T-helper 1 cell treated with Interleukin-12 subunit alpha and Interleukin-12 subunit beta and Interleukin-4 antibody, amounts not matched to agents 30 μg/mL and 1 μg/mL, for 36 hours (primary cell): ENCODE measurements around the gene ACAT2.
"Not testable (repeated sequence)": the region's sequence is repeated elsewhere in the genome, so short reads cannot be mapped to it uniquely, and the experiment has no call there.

Source experiments
- H3K27ac Mint-ChIP-seq: one replicate; pipeline ENCODE4 v1.8.0; 2021; ENCODE audit warnings: mild to moderate bottlenecking, mixed read lengths
- H3K27me3 Mint-ChIP-seq: one replicate; pipeline ENCODE4 v1.8.0; 2021; ENCODE audit warnings: low read depth, mixed read lengths
- H3K36me3 Mint-ChIP-seq: one replicate; pipeline ENCODE4 v1.8.0; 2021; ENCODE audit warnings: low read depth, mixed read lengths
- H3K4me1 Mint-ChIP-seq: one replicate; pipeline ENCODE4 v1.8.0; 2021; ENCODE audit warnings: low read depth, mixed read lengths
- H3K4me3 Mint-ChIP-seq: one replicate; pipeline ENCODE4 v1.8.0; 2021; ENCODE audit warnings: mild to moderate bottlenecking, moderate library complexity, mixed read lengths
- H3K9me3 Mint-ChIP-seq: one replicate; pipeline ENCODE4 v1.8.0; 2021; ENCODE audit warnings: mixed read lengths

The ACAT2 gene

GRCh38 chr6:159777240-159777904 is 15.5 kb downstream of the ACAT2 start:
- Mint-ChIP-seq H3K9me3 (no peaks in the 10 kb centered on the region), H3K27ac (no peak overlapping the region), H3K27me3 (no peaks in the 10 kb centered on the region), H3K4me3 (no peak overlapping the region), H3K36me3 (peaks cover 63% of the 10 kb centered on the region), H3K4me1 (peaks cover 10% of the 10 kb centered on the region)

DNA sequence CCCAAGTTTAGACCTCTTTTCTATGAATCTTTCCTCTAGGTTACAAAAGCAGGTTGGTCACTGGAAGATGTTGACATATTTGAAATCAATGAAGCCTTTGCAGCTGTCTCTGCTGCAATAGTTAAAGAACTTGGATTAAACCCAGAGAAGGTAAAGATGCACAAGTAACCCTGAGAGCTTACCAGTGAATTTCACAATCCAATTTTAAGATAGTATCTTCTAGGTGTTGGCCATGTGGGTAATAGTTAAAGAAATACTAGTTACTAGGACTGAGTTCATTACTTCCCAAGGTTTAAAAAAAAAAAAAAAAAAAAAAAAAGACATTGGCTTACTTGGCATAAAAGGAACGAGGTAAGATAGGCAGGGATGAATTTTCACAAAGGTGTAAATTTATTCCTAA is 16.3 kb downstream of the ACAT2 start:
- Mint-ChIP-seq H3K27ac (no peak overlapping the region), H3K4me1 (peaks cover 15% of the 10 kb centered on the region), H3K9me3 (no peaks in the 10 kb centered on the region), H3K36me3 (peaks cover 68% of the 10 kb centered on the region), H3K27me3 (no peaks in the 10 kb centered on the region), H3K4me3 (no peak overlapping the region)

- no peaks in the 10 kb centered on the region for H3K27me3 Mint-ChIP-seq
Observed at GRCh38 chr6:159778542-159779103, 16.8 kb downstream of the ACAT2 start.

GRCh38 chr6:159788276-159788675 is 26.4 kb downstream of the ACAT2 start:
- Mint-ChIP-seq H3K4me1 (peaks cover 41% of the 10 kb centered on the region), H3K27ac (peak overlapping the region; percentile 83), H3K9me3 (no peaks in the 10 kb centered on the region), H3K36me3 (peaks cover 54% of the 10 kb centered on the region), H3K27me3 (peaks cover 4% of the 10 kb centered on the region), H3K4me3 (peak overlapping the region; percentile 99)

More at GRCh38 chr6:159778542-159779103, 16.8 kb downstream of the ACAT2 start:
- H3K9me3 Mint-ChIP-seq, result no peaks in the 10 kb centered on the region
- H3K36me3 Mint-ChIP-seq, result peaks cover 64% of the 10 kb centered on the region
- no peak overlapping the region for H3K4me3 Mint-ChIP-seq
- H3K27ac Mint-ChIP-seq, result no peak overlapping the region
- H3K4me1 Mint-ChIP-seq, result peaks cover 15% of the 10 kb centered on the region

- H3K4me3 Mint-ChIP-seq, result peak overlapping the region; percentile 99
- peaks cover 41% of the 10 kb centered on the region for H3K4me1 Mint-ChIP-seq
- H3K9me3 Mint-ChIP-seq, result no peaks in the 10 kb centered on the region
- H3K27me3 Mint-ChIP-seq, result peaks cover 4% of the 10 kb centered on the region
- peak overlapping the region; percentile 83 for H3K27ac Mint-ChIP-seq
- peaks cover 51% of the 10 kb centered on the region for H3K36me3 Mint-ChIP-seq
Observed at GRCh38 chr6:159788753-159789376, 27.0 kb downstream of the ACAT2 start.

- H3K27ac Mint-ChIP-seq, result peak within 1 kb of the TSS; percentile 96
- peaks cover 52% of the 10 kb centered on the region for H3K36me3 Mint-ChIP-seq
- H3K27me3 Mint-ChIP-seq, result peaks cover 4% of the 10 kb centered on the region
- H3K9me3 Mint-ChIP-seq, result no peaks in the 10 kb centered on the region
- H3K4me1 Mint-ChIP-seq, result peaks cover 45% of the 10 kb centered on the region
- peak within 1 kb of the TSS; percentile 99 for H3K4me3 Mint-ChIP-seq
Observed at GRCh38 chr6:159789377-159790148, 27.7 kb downstream of the ACAT2 start, which contains the start of gene TCP1. Gene TCP1, minus strand, starts transcription at chr6:159789602. Its CDS starts 134 bp downstream, at chr6:159789468.

- Mint-ChIP-seq H3K36me3 (peaks cover 48% of the 10 kb centered on the region), H3K27ac (peak within 1 kb of the TSS; percentile 96), H3K9me3 (no peaks in the 10 kb centered on the region), H3K4me3 (peak within 1 kb of the TSS; percentile 99), H3K4me1 (peaks cover 43% of the 10 kb centered on the region), H3K27me3 (peaks cover 4% of the 10 kb centered on the region)
Observed at GRCh38 chr6:159790149-159790955, 28.5 kb downstream of the ACAT2 start, which contains the start of gene MRPL18. Gene MRPL18, plus strand, starts transcription at chr6:159790467. Its CDS starts 121 bp downstream, at chr6:159790588.

DNA sequence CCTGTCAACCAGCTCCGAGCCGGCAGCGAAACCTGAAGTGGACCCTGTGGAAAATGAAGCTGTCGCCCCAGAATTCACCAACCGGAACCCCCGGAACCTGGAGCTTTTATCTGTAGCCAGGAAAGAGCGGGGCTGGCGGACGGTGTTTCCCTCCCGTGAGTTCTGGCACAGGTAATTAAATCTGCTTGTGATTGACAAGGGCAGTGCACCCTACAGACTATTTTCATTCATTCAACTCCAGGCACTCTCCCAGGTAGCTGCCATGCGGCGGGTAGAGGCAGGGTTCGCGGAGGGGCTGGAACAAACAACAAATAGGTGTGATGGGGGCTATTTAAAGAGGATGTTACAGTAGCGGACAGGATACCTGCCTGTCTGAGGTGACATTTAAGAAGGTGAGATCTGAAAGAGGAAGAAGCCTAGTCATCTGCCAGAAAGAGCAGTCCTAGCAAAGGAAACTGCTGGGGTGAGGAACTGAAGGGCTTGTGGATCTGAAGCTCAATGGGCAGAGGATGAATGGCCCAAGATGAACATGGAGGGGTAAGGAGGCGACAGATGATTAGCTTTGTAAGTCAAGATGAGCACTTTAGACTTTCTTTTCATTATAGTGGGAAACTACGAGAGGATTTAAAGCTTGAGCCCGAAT is 29.2 kb downstream of the ACAT2 start:
- Mint-ChIP-seq H3K4me1 (peaks cover 42% of the 10 kb centered on the region), H3K36me3 (peaks cover 44% of the 10 kb centered on the region), H3K27me3 (peaks cover 4% of the 10 kb centered on the region)

DNA sequence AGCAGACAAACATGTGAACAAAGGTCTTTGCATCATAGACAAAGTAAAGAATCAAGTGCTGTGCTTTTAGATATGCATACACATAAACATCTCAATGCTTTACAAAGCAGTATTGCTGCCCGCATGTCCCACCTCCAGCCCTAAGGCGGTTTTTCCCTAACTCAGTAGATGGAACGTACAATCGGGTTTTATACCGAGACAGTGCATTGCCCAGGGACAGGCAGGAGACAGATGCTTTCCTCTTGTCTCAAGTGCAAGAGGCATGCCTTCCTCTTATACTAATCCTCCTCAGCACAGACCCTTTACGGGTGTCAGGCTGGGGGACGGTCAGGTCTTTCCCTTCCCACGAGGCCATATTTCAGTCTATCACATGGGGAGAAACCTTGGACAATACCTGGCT is 33.1 kb downstream of the ACAT2 start:
- peaks cover 26% of the 10 kb centered on the region for H3K4me1 Mint-ChIP-seq
- not testable (repeated sequence) for H3K27me3 Mint-ChIP-seq, H3K27ac Mint-ChIP-seq

More for the DNA sequence above, 29.2 kb downstream of the ACAT2 start:
- Mint-ChIP-seq H3K27ac (peak overlapping the region; percentile 96), H3K9me3 (no peaks in the 10 kb centered on the region), H3K4me3 (peak overlapping the region; percentile 99)

GRCh38 chr6:159797554-159797953 is 35.7 kb downstream of the ACAT2 start:
- H3K4me3 Mint-ChIP-seq, result no peak overlapping the region
- no peaks in the 10 kb centered on the region for H3K9me3 Mint-ChIP-seq
- H3K4me1 Mint-ChIP-seq, result peaks cover 13% of the 10 kb centered on the region
- no peaks in the 10 kb centered on the region for H3K27me3 Mint-ChIP-seq
- no peak overlapping the region for H3K27ac Mint-ChIP-seq
- peaks cover 33% of the 10 kb centered on the region for H3K36me3 Mint-ChIP-seq

More for the DNA sequence above, 33.1 kb downstream of the ACAT2 start:
- H3K36me3 Mint-ChIP-seq, result peaks cover 46% of the 10 kb centered on the region
- not testable (repeated sequence) for H3K9me3 Mint-ChIP-seq, H3K4me3 Mint-ChIP-seq

DNA sequence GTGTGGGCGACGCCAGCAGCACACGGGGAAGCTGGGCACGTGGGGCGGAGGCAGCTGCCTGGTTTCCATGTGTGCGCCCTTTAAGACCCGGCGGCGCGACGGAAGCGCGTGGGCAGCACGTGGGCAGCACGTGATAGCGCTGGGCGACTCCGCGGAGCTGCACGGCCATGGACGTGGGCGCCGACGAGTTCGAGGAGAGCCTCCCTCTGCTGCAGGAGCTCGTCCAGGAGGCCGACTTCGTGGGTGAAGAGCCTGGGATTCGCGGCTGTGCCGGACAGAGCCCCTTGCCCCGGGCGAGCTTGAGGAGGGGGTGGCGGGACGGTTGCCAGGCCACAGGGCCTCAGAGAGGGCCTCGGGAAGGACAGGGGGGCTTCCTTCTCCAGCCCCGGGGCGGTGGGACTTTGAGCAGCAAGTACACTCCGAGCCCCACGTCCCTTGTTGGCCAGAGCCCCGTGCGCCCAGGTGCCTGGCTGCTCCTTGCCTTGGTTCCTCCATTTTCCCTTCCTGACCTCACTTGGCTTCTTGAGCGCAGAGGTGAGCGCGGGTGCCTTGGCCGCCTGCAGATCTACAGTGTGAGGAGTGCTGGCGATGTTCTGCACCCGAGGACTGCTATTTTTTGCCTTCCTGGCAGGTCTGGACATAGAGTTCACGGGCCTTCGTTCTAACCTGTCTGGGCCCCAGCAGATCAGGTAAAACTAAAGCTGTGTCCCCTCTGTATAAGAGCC is 38.5 kb downstream of the ACAT2 start, which contains the start of gene PNLDC1:
PNLDC1 (plus strand) TSS at position 136 of the 725 bp plus-strand sequence; CDS start at position 168, 32 bp downstream.
- no peak within 1 kb of the TSS for H3K4me3 Mint-ChIP-seq
- no peaks in the 10 kb centered on the region for H3K4me1 Mint-ChIP-seq
- no peak within 1 kb of the TSS for H3K27ac Mint-ChIP-seq
- no peaks in the 10 kb centered on the region for H3K9me3 Mint-ChIP-seq
- H3K27me3 Mint-ChIP-seq, result no peaks in the 10 kb centered on the region
- peaks cover 25% of the 10 kb centered on the region for H3K36me3 Mint-ChIP-seq

DNA sequence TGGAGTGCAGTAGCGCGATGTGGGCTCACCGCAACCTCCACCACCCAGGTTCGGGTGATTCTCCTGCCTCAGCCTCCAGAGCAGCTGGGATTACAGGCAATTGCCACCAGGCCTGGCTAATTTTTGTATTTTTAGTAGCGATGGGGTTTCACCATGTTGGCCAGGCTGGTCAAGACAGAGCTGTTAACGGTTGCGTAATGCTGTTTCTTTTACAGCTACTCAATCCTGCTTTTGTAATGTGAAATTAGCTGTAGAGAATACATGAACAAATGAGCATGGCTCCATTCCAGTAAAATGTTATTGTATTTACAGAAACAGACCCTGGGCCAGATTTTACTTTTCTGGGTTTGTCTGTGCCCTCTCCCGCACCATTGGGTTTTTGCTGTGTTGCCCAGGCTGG is 40.1 kb downstream of the ACAT2 start:
- H3K4me3 Mint-ChIP-seq, result no peak overlapping the region
- no peaks in the 10 kb centered on the region for H3K9me3 Mint-ChIP-seq
- H3K36me3 Mint-ChIP-seq, result peaks cover 21% of the 10 kb centered on the region
- no peak overlapping the region for H3K27ac Mint-ChIP-seq
- no peaks in the 10 kb centered on the region for H3K27me3 Mint-ChIP-seq
- H3K4me1 Mint-ChIP-seq, result no peaks in the 10 kb centered on the region

DNA sequence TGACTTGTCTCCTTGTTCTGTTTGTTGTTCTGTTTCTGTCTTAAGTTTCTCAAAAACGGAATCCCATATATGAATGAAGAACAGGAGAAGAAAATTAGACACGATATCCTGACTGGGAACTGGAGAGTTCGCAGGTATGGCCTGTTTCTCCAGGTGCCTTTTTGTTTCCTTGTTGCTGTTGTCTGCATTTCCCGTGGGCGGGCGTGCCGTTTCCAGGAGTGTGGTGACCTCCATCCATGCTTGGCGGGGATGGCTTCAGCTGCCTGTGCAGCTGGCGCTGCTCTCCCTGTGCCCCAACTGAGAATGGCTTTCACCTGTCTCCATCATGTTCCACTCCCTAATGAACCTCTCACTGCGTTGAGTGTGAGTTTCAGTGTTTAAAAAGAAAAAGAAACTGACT is 42.7 kb downstream of the ACAT2 start:
- Mint-ChIP-seq H3K27ac (no peak overlapping the region), H3K4me1 (no peaks in the 10 kb centered on the region)

More for the DNA sequence above, 42.7 kb downstream of the ACAT2 start:
- Mint-ChIP-seq H3K9me3 (no peaks in the 10 kb centered on the region), H3K36me3 (peaks cover 2% of the 10 kb centered on the region), H3K27me3 (no peaks in the 10 kb centered on the region), H3K4me3 (no peak overlapping the region)
